Esophagus squamous epithelium (tissue), 4 donors: Measurements from ENCODE around the gene PSORS1C1.
"Not testable (repeated sequence)": the region's sequence is repeated elsewhere in the genome, so short reads cannot be mapped to it uniquely, and the experiment has no call there.

Experiments
- CTCF ChIP-seq, 6 experiments: fragments of 450-650 bp in 4 of 6; fragments of 200-600 bp in 2 of 6; sonication (generic) in 2 of 6; IDR thresholded peaks; one replicate each; pipeline ENCODE4 v1.5.1; 2016 to 2019; ENCODE audit warnings: antibody characterized with exemption in 6 of 6, mild to moderate bottlenecking in 4 of 6, moderate library complexity in 4 of 6
- POLR2A ChIP-seq, 4 donors: fragments of 450-650 bp; IDR thresholded peaks; one replicate each; pipeline ENCODE4 v1.6.1; 2017; ENCODE audit warnings: antibody characterized with exemption in 4 of 4, mild to moderate bottlenecking in 4 of 4, moderate library complexity in 3 of 4

- TF ChIP-seq POLR2A, CTCF (IDR thresholded peaks at IDR 0.05): not testable (repeated sequence)
These were observed 47.6 kb upstream of the PSORS1C1 start for GRCh38 chr6:31067028-31067427.
